H9 (cell line): Measurements from ENCODE around the gene BIK. TPM values are rescaled to one million over a fixed set of nuclear protein-coding genes. Genes with fewer than 3 reads are reported as not detected.

ENCODE experiments used
- DNase-seq: peaks from one replicate; pipeline ENCODE4 v3.0.0-alpha.2; 2017
- H2AFZ ChIP-seq: one replicate; pipeline ENCODE4 v1.6.1; 2013; ENCODE audit warnings: mild to moderate bottlenecking, low read length, control low read depth, moderate library complexity
- H2AK5ac ChIP-seq: 2 replicates; pipeline ENCODE4 v1.6.1; 2013; ENCODE audit warnings: low read length, control low read depth, mixed read lengths; ENCODE audit not compliant: insufficient read length
- H2BK120ac ChIP-seq: one replicate; pipeline ENCODE4 v1.6.1; 2013; ENCODE audit warnings: low read depth, mild to moderate bottlenecking, low read length, control low read depth, inconsistent platforms; ENCODE audit not compliant: poor library complexity, severe bottlenecking
- H2BK12ac ChIP-seq: 2 replicates; pipeline ENCODE4 v1.6.1; 2013; ENCODE audit warnings: low read length, control low read depth, mixed read lengths, low read depth; ENCODE audit not compliant: insufficient read length
- H2BK15ac ChIP-seq: 2 replicates; pipeline ENCODE4 v1.6.1; 2013; ENCODE audit warnings: low read depth, low read length, control low read depth
- H2BK20ac ChIP-seq: one replicate; pipeline ENCODE4 v1.6.1; 2013; ENCODE audit warnings: low read depth, mild to moderate bottlenecking, low read length, control low read depth, inconsistent platforms; ENCODE audit not compliant: poor library complexity, severe bottlenecking
- H2BK5ac ChIP-seq: 2 replicates; pipeline ENCODE4 v1.6.1; 2013; ENCODE audit warnings: low read length, control low read depth, mixed read lengths; ENCODE audit not compliant: insufficient read length
- H3K14ac ChIP-seq: 2 replicates; pipeline ENCODE4 v1.6.1; 2013; ENCODE audit warnings: low read length, control low read depth; ENCODE audit not compliant: insufficient read depth
- H3K18ac ChIP-seq: 2 replicates; pipeline ENCODE4 v1.6.1; 2013; ENCODE audit warnings: low read depth, mild to moderate bottlenecking, mixed read lengths, low read length, control low read depth; ENCODE audit not compliant: insufficient read length
- H3K23ac ChIP-seq: 2 replicates; pipeline ENCODE4 v1.6.1; 2013; ENCODE audit warnings: low read length, control low read depth, mixed read lengths, low read depth; ENCODE audit not compliant: insufficient read length
- H3K23me2 ChIP-seq: 2 replicates; pipeline ENCODE4 v1.6.1; 2013; ENCODE audit warnings: low read depth, mild to moderate bottlenecking, mixed read lengths, low read length, control low read depth; ENCODE audit not compliant: insufficient read length, poor library complexity, severe bottlenecking
- H3K27ac ChIP-seq: 2 replicates; pipeline ENCODE4 v1.5.1; 2013; ENCODE audit warnings: low read length, control low read depth, mixed read lengths, low read depth; ENCODE audit not compliant: insufficient read length
- H3K27me3 ChIP-seq: 2 replicates; pipeline ENCODE4 v1.6.1; 2013; ENCODE audit warnings: low read length, control low read depth, inconsistent platforms; ENCODE audit not compliant: insufficient read depth
- H3K4ac ChIP-seq: 2 replicates; pipeline ENCODE4 v1.6.1; 2013; ENCODE audit warnings: low read depth, mild to moderate bottlenecking, control low read depth, inconsistent platforms, low read length, moderate library complexity
- H3K4me1 ChIP-seq: 2 replicates; pipeline ENCODE4 v1.6.1; 2013; ENCODE audit warnings: low read length, control low read depth, inconsistent platforms; ENCODE audit not compliant: insufficient read depth
- H3K4me2 ChIP-seq: 2 replicates; pipeline ENCODE4 v1.6.1; 2013; ENCODE audit warnings: low read length, control low read depth, mixed read lengths; ENCODE audit not compliant: insufficient read length, insufficient read depth
- H3K56ac ChIP-seq: 2 replicates; pipeline ENCODE4 v1.6.1; 2013; ENCODE audit warnings: low read depth, mild to moderate bottlenecking, mixed read lengths, low read length, control low read depth; ENCODE audit not compliant: insufficient read length
- H3K79me1 ChIP-seq: 2 replicates; pipeline ENCODE4 v1.6.1; 2013; ENCODE audit warnings: low read depth, mild to moderate bottlenecking, moderate library complexity, low read length, control low read depth, inconsistent platforms; ENCODE audit not compliant: insufficient read depth, poor library complexity, severe bottlenecking
- H3K79me2 ChIP-seq: 2 replicates; pipeline ENCODE4 v1.6.1; 2013; ENCODE audit warnings: low read length, control low read depth, inconsistent platforms; ENCODE audit not compliant: insufficient read depth
- H3K9ac ChIP-seq: 2 replicates; pipeline ENCODE4 v1.6.1; 2013; ENCODE audit warnings: low read length, control low read depth, mixed read lengths; ENCODE audit not compliant: insufficient read length; ENCODE audit errors: extremely low read depth
- H3K9me3 ChIP-seq: one replicate; pipeline ENCODE4 v1.6.1; 2013; ENCODE audit warnings: low read depth, low read length, inconsistent platforms; ENCODE audit not compliant: control insufficient read depth
- H3T11ph ChIP-seq: one replicate; pipeline ENCODE4 v1.6.1; 2013; ENCODE audit warnings: mild to moderate bottlenecking, low read length, control low read depth, inconsistent platforms
- H4K20me1 ChIP-seq: one replicate; pipeline ENCODE4 v1.6.1; 2013; ENCODE audit not compliant: control insufficient read depth, insufficient read length, insufficient read depth
- H4K5ac ChIP-seq: 2 replicates; pipeline ENCODE4 v1.6.1; 2013; ENCODE audit warnings: low read depth, mild to moderate bottlenecking, mixed read lengths, low read length, control low read depth; ENCODE audit not compliant: insufficient read length
- H4K8ac ChIP-seq: replicated peaks from 2 replicates; pipeline ENCODE4 v1.6.1; 2013; ENCODE audit warnings: low read length, control low read depth, mixed read lengths, low read depth; ENCODE audit not compliant: insufficient read length
- H4K91ac ChIP-seq: 2 replicates; pipeline ENCODE4 v1.6.1; 2013; ENCODE audit warnings: low read depth, mild to moderate bottlenecking, moderate library complexity, mixed read lengths, low read length, control low read depth; ENCODE audit not compliant: insufficient read length
- H3K27ac Mint-ChIP-seq, 3 experiments: 2 replicates in 2 of 3; 3 replicates in 1 of 3; pipeline ENCODE4 v1.8.0; 2020 to 2021; ENCODE audit warnings: mixed read lengths in 3 of 3, mild to moderate bottlenecking in 1 of 3, moderate library complexity in 1 of 3
- H3K27me3 Mint-ChIP-seq: 2 replicates; pipeline ENCODE4 v1.8.0; 2021; ENCODE audit warnings: low read depth, mild to moderate bottlenecking, moderate library complexity, mixed read lengths
- H3K36me3 Mint-ChIP-seq, 3 experiments: 2 replicates in 2 of 3; 3 replicates in 1 of 3; pipeline ENCODE4 v1.8.0; 2020 to 2021; ENCODE audit warnings: low read depth in 3 of 3, mixed read lengths in 3 of 3; ENCODE audit not compliant: insufficient read depth in 1 of 3
- H3K4me1 Mint-ChIP-seq, 2 experiments: 2 replicates each; pipeline ENCODE4 v1.8.0; 2020; ENCODE audit warnings: mixed read lengths in 2 of 2
- H3K4me3 Mint-ChIP-seq, 2 experiments: 2 replicates in 1 of 2; 3 replicates in 1 of 2; pipeline ENCODE4 v1.8.0; 2020 to 2021; ENCODE audit warnings: mild to moderate bottlenecking in 2 of 2, mixed read lengths in 2 of 2, moderate library complexity in 1 of 2
- H3K9me3 Mint-ChIP-seq, 2 experiments: 2 replicates in 1 of 2; 3 replicates in 1 of 2; pipeline ENCODE4 v1.8.0; 2020; ENCODE audit warnings: mild to moderate bottlenecking in 2 of 2, mixed read lengths in 2 of 2, moderate library complexity in 1 of 2
- WGBS: extraction: QIAGEN DNeasy Blood & Tissue Kit; methylation state at CpG from one replicate; pipeline ENCODE4 v1.1.7; 2013; ENCODE audit warnings: missing lambda C conversion rate, low lambda C conversion rate, mixed read lengths; ENCODE audit not compliant: insufficient read length; ENCODE audit errors: extremely low coverage; 5-methylcytosine and 5-hydroxymethylcytosine counted together
- total RNA-seq: library from RNA; stranded (reverse); gene quantifications from 2 replicates; pipeline ENCODE4 v1.2.1, GENCODE V29; 2021
- TF ChIP-seq, protein P1 (sequence below): fragments of 200-600 bp; sonication (generic); conservative IDR thresholded peaks from 3 replicates; pipeline ENCODE4 v1.8.0; 2021; ENCODE audit warnings: antibody characterized with exemption, mild to moderate bottlenecking

Gene BIK
- total RNA-seq, 1 experiment from 2014 or later, result 8.3 TPM

DNA sequence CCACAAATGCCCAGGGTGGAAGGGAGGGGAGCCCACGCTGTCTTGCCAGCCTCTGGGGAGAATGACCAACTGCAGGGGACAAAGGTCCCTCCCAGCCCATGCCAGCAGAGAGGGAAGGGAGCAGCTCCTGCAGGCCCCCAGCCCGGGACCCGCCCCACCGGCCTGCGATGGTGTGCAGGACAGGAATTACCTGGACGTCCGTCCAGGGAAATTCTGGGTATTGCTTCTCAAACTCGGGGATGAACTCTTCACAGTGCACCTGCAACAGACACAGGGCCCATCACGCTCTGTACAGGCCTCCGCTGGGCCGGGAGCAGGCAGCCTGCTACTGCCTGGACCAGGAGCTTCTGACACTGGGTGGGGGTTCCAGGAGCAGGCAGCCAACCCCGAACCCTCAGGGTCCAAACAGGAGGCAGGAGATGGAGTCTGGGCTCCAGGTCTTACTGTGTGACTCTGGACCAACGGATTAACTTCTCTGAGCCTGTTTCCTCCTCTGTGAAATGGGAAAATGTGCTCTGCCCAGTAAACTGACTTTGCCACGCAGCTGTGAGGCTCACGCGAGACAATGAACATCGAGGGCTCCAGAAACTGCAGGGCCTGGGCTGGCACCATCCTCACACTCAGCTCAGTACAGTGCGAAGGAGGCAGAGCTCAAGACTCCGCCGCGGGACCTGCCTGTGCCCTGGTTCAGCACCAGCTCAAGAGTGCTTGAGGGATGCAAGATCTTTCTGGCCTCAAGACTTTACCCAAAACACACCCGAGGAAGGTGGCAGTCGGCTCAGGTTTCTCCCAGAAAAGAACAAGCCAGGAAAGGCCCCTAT, 59.0 kb downstream of the BIK start:
- no peaks in the 10 kb centered on the region; the same call in 1 of the 2 replicates for H3K27me3 Mint-ChIP-seq
- no peak overlapping the region for H2BK12ac ChIP-seq

More for the DNA sequence above, 59.0 kb downstream of the BIK start:
- Histone ChIP-seq H3K18ac (no peak overlapping the region), H3K4ac (no peak overlapping the region), H2BK120ac (no peak overlapping the region), H2AFZ (no peak overlapping the region), H2AK5ac (no peak overlapping the region), H3K9me3 (no peaks in the 10 kb centered on the region), H3K9ac (no peak overlapping the region), H4K20me1 (no peaks in the 10 kb centered on the region), H3K27me3 (no peaks in the 10 kb centered on the region), H4K8ac (no peak overlapping the region), H3K23ac (no peak overlapping the region), H4K5ac (no peak overlapping the region), H3K23me2 (no peaks in the 10 kb centered on the region), H3K27ac (no peak overlapping the region), H2BK5ac (no peak overlapping the region), H3K4me1 (no peaks in the 10 kb centered on the region), H3T11ph (no peak overlapping the region), H3K14ac (no peak overlapping the region), H3K56ac (no peak overlapping the region), H4K91ac (no peak overlapping the region), H3K79me2 (no peaks in the 10 kb centered on the region), H3K79me1 (no peaks in the 10 kb centered on the region), H2BK15ac (no peak overlapping the region), H2BK20ac (no peak overlapping the region), H3K4me2 (no peak overlapping the region)
- no peak overlapping the region for H3K27ac Mint-ChIP-seq
- peaks cover 19 to 71% (median 65%) of the 10 kb centered on the region in 3 experiments; a peak in 6 of 7 replicates for H3K36me3 Mint-ChIP-seq
- TF ChIP-seq, protein P1, sequence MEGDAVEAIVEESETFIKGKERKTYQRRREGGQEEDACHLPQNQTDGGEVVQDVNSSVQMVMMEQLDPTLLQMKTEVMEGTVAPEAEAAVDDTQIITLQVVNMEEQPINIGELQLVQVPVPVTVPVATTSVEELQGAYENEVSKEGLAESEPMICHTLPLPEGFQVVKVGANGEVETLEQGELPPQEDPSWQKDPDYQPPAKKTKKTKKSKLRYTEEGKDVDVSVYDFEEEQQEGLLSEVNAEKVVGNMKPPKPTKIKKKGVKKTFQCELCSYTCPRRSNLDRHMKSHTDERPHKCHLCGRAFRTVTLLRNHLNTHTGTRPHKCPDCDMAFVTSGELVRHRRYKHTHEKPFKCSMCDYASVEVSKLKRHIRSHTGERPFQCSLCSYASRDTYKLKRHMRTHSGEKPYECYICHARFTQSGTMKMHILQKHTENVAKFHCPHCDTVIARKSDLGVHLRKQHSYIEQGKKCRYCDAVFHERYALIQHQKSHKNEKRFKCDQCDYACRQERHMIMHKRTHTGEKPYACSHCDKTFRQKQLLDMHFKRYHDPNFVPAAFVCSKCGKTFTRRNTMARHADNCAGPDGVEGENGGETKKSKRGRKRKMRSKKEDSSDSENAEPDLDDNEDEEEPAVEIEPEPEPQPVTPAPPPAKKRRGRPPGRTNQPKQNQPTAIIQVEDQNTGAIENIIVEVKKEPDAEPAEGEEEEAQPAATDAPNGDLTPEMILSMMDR, result no peak
- no peaks in the 10 kb centered on the region; a peak in 1 of 4 replicates for H3K4me1 Mint-ChIP-seq
- no peak overlapping the region for H3K4me3 Mint-ChIP-seq
- WGBS, result no CpG with 5 or more reads among the region's 23 CpGs
- H3K9me3 Mint-ChIP-seq, result no peaks in the 10 kb centered on the region
- no peak for DNase-seq
